Measurements from ENCODE around the gene TRAF3. TPM values are rescaled to one million over a fixed set of nuclear protein-coding genes. Genes with fewer than 3 reads are reported as not detected.

TRAF3 gene
- total and polyA plus RNA-seq, 10 donors, result 11.1 to 61.5 (median 39.1) TPM

DNA sequence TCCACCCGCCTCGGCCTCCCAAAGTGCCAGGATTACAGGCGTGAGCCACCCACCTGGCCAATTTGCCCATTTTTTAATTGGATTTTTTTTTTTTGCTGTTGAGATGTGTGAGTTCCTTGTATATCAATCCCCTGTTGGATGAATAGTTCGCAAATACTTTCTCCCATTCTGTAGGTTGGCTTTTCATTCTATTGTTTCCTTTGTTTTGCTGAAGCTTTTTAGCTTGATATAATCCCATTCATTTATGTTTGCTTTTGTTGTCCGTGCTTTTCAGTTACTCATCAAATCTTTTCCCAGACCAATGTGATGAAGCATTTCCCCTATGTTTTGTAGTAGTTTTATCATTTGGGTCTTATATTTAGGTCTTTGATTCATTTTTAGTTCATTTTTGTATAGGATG lies 36.4 kb downstream of the TRAF3 start:
- intact Hi-C loops (cut with DNase I; ENCODE audit: low total_unique reads), result no loop called here
- 77 to 97% (median 95%) methylated on average over 5 of the region's 5 CpGs for WGBS, 5 donors
- Histone ChIP-seq H3K27ac (no peak overlapping the region), H3K27me3 (replicated peaks in 1 of 7) (no peaks in the 10 kb centered on the region), H3K4me3 (no peak overlapping the region), H3K36me3 (peaks cover 0 to 19% (median 0%) of the 10 kb centered on the region in 6 donors), H3K4me1 (peaks cover 0 to 97% (median 39%) of the 10 kb centered on the region in 6 donors), H3K9me3 (no peaks in the 10 kb centered on the region)
- no peak for DNase-seq
- TF ChIP-seq POLR2AphosphoS5 (IDR thresholded peaks at IDR 0.05) (no peak), POLR2A (IDR thresholded peaks at IDR 0.05) (no peak)
- TF ChIP-seq, protein P1, sequence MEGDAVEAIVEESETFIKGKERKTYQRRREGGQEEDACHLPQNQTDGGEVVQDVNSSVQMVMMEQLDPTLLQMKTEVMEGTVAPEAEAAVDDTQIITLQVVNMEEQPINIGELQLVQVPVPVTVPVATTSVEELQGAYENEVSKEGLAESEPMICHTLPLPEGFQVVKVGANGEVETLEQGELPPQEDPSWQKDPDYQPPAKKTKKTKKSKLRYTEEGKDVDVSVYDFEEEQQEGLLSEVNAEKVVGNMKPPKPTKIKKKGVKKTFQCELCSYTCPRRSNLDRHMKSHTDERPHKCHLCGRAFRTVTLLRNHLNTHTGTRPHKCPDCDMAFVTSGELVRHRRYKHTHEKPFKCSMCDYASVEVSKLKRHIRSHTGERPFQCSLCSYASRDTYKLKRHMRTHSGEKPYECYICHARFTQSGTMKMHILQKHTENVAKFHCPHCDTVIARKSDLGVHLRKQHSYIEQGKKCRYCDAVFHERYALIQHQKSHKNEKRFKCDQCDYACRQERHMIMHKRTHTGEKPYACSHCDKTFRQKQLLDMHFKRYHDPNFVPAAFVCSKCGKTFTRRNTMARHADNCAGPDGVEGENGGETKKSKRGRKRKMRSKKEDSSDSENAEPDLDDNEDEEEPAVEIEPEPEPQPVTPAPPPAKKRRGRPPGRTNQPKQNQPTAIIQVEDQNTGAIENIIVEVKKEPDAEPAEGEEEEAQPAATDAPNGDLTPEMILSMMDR (IDR thresholded peaks at IDR 0.05 in 8 of 11, conservative IDR thresholded peaks at IDR 0.05 in 3 of 11), result no peak

DNA sequence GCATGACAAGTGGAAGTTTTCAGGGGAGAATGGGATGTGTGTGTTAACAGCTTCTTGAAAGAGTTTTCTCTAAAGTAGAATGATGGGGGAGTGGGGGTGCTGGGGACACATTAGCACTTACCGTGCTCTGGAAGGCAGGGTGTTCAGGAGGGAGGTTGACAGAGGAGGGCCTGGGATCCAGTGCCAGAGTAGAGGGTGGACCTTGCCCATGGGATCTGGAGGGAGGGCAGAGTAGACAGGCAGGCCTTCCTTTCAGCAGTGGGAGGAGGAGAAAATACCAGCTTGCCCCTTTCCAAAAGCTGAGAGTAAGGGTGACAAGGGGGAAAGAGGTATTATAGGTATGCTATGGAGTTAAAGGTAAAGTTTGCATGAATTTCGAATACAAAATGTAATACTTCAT lies 40.1 kb downstream of the TRAF3 start:
- H3K9me3 ChIP-seq, result no peaks in the 10 kb centered on the region
- peaks cover 6 to 97% (median 48%) of the 10 kb centered on the region in 6 donors for H3K4me1 ChIP-seq
- no peak overlapping the region for H3K27ac ChIP-seq
- DNase-seq, result no peak
- TF ChIP-seq, protein P1 (IDR thresholded peaks at IDR 0.05 in 8 of 11, conservative IDR thresholded peaks at IDR 0.05 in 3 of 11), result no peak
- TF ChIP-seq POLR2A (IDR thresholded peaks at IDR 0.05) (no peak), POLR2AphosphoS5 (IDR thresholded peaks at IDR 0.05) (no peak)
- WGBS, 5 donors, result 88 to 96% (median 94%) methylated on average over 2 of the region's 2 CpGs
- intact Hi-C loops (cut with DNase I; ENCODE audit: low total_unique reads), result no loop called here
- no peak overlapping the region for H3K4me3 ChIP-seq
- H3K36me3 ChIP-seq, result peaks cover 0 to 12% (median 0%) of the 10 kb centered on the region in 6 donors
- H3K27me3 ChIP-seq (replicated peaks in 1 of 7), result no peaks in the 10 kb centered on the region

DNA sequence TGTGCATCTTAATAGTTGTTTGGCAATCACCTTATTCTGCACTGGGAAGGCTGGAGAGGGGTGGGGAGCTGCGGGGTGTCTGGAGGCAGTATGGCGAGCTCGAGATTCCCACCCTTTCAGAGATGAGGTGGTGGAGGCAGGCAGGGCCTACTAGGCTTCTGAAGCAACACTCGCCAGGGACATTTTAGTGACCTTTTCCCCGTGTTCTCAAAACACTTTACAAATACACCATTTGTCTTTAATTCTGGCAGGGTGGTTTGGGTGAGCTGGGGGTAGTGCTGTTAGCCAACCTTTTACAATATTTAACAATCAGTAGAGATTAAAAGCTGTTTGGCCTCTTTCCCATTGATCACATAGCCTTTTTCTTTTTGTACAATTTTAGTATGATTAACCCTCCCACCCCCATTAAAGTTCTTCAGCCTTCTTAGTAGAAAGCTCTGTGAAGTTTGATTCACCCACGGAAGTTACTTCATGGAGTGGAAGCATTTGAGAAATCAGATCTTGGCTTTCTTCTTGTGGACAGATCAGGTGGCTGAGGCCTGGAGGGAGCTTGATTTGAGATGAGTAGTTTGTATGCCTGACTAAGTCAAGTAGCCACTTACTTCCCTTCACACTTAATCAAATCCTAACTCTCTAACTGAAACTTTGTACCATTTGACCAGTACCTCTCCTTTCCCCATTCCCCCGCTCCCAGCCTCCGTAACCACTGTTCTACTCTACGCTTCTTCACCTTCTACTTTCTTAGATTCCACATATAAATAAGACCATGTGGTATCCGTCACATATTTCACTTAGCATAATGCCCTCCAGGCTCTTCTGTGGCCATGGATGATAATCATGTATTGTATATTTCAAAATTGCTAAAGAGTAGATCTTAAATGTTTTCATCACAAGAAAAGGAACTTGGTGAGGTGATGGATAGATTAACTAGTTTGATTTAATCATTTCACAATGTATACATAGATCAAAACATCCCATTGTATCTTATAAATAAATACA lies 41.0 kb downstream of the TRAF3 start:
- DNase-seq, result no peak
- TF ChIP-seq, protein P1 (IDR thresholded peaks at IDR 0.05 in 8 of 11, conservative IDR thresholded peaks at IDR 0.05 in 3 of 11), result no peak
- TF ChIP-seq POLR2A (IDR thresholded peaks at IDR 0.05), result no peak
- TF ChIP-seq POLR2AphosphoS5 (IDR thresholded peaks at IDR 0.05), result no peak
- H3K27me3 ChIP-seq (replicated peaks in 1 of 7), result no peaks in the 10 kb centered on the region
- H3K36me3 ChIP-seq, result peaks cover 0 to 12% (median 0%) of the 10 kb centered on the region in 6 donors
- no peaks in the 10 kb centered on the region for H3K9me3 ChIP-seq
- intact Hi-C loops (cut with DNase I; ENCODE audit: low total_unique reads), result no loop called here
- H3K4me1 ChIP-seq, result peaks cover 6 to 96% (median 50%) of the 10 kb centered on the region in 6 donors
- H3K27ac ChIP-seq, result peak overlapping the region in 3 of 8 donors; percentile 62 to 78 (median 64)
- no peak overlapping the region for H3K4me3 ChIP-seq
- 81 to 91% (median 84%) methylated on average over 10 of the region's 10 CpGs for WGBS, 5 donors

DNA sequence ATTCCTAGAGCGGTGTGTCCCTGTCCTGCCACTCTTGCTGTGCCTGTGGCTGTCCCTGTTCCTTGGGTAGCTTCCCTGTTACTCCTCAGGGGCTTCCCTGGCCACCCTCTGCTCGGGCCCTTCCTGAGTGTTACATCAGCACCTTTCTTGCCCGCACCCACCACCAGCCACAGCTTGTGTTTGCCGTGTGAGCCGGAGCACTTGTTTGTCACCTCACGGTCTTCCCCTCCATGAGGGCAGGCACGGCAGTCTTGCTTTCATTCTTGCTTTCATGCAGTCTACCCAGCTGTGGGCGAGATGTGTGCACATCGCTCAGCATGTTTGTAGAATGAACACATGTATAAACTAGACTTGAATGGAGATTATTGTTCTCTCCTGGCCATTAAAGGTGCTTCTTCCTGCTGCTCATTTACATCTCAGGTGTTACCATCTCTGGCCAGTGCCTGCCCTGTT lies 42.0 kb downstream of the TRAF3 start:
- Histone ChIP-seq H3K36me3 (peaks cover 0 to 12% (median 0%) of the 10 kb centered on the region in 6 donors), H3K4me3 (peak overlapping the region in 1 of 8 donors; percentile 21), H3K4me1 (peaks cover 6 to 96% (median 52%) of the 10 kb centered on the region in 6 donors), H3K9me3 (no peaks in the 10 kb centered on the region), H3K27ac (peak overlapping the region in 6 of 8 donors; percentile 12 to 78 (median 42)), H3K27me3 (replicated peaks in 1 of 7) (no peaks in the 10 kb centered on the region)
- TF ChIP-seq POLR2A (IDR thresholded peaks at IDR 0.05), result no peak
- TF ChIP-seq POLR2AphosphoS5 (IDR thresholded peaks at IDR 0.05), result peak in 2 of 3 donors; percentile 48 to 49
- intact Hi-C loops (cut with DNase I; ENCODE audit: low total_unique reads), result no loop called here
- WGBS, 5 donors, result 54 to 71% (median 56%) methylated on average over 9 of the region's 9 CpGs
- DNase-seq, result peak; percentile 81

All from spleen (tissue), 11 donors.